A673 (cell line): Measurements from ENCODE around the gene CST8. TPM values are rescaled to one million over a fixed set of nuclear protein-coding genes. Genes with fewer than 3 reads are reported as not detected.
"Not testable (repeated sequence)": the region's sequence is repeated elsewhere in the genome, so short reads cannot be mapped to it uniquely, and the experiment has no call there.

ENCODE experiments used
- BruUV-seq: library from RNA; stranded (reverse); fragments of 400-500 nt; replicated peaks from 2 replicates; lab custom pipeline; 2021; lab: Mats Ljungman, UMichigan
- CTCF ChIA-PET: fragments of 300-600 bp; sonication (Branson Sonifier 250); formaldehyde crosslinking; loops from one replicate; lab custom pipeline; 2022; ENCODE audit warnings: antibody characterized with exemption; lab: Charles Lee
- POLR2A ChIA-PET: fragments of 300-600 bp; sonication (Branson Sonifier 250); formaldehyde crosslinking; loops from one replicate; lab custom pipeline; 2022; ENCODE audit warnings: antibody characterized with exemption; ENCODE audit not compliant: low non-redundant PET; lab: Charles Lee
- DNase-seq: peaks from one replicate; pipeline ENCODE4 v3.0.0-alpha.2; 2015; ENCODE audit warnings: low spot score
- H3K27ac ChIP-seq: fragments of 200-600 bp; sonication (generic); 2 replicates; pipeline ENCODE4 v1.5.1; 2016; ENCODE audit warnings: mixed run types, low read depth, mild to moderate bottlenecking, mixed read lengths, antibody characterized with exemption, low read length; ENCODE audit not compliant: poor library complexity, severe bottlenecking
- H3K27me3 ChIP-seq: fragments of 200-600 bp; sonication (generic); replicated peaks from 2 replicates; pipeline ENCODE4 v1.6.1; 2017; ENCODE audit warnings: mixed run types, low read depth, mild to moderate bottlenecking, mixed read lengths, antibody characterized with exemption, low read length; ENCODE audit not compliant: insufficient read depth, poor library complexity
- H3K36me3 ChIP-seq: fragments of 200-600 bp; sonication (generic); 2 replicates; pipeline ENCODE4 v1.6.1; 2016; ENCODE audit warnings: mixed run types, mild to moderate bottlenecking, mixed read lengths, antibody characterized with exemption, low read length; ENCODE audit not compliant: insufficient read depth, poor library complexity, severe bottlenecking
- H3K4me1 ChIP-seq: fragments of 200-600 bp; sonication (generic); 2 replicates; pipeline ENCODE4 v1.6.1; 2017; ENCODE audit warnings: mixed run types, mild to moderate bottlenecking, mixed read lengths, antibody characterized with exemption, low read length; ENCODE audit not compliant: insufficient read depth, poor library complexity, severe bottlenecking
- H3K4me3 ChIP-seq: fragments of 200-600 bp; sonication (generic); 2 replicates; pipeline ENCODE4 v1.5.1; 2016; ENCODE audit warnings: low read depth, mixed run types, mild to moderate bottlenecking, mixed read lengths, low read length; ENCODE audit not compliant: poor library complexity, severe bottlenecking
- H3K9me3 ChIP-seq: fragments of 200-600 bp; sonication (generic); 2 replicates; pipeline ENCODE4 v1.6.1; 2016; ENCODE audit warnings: mixed run types, low read depth, mild to moderate bottlenecking, mixed read lengths, antibody characterized with exemption, low read length; ENCODE audit not compliant: poor library complexity, severe bottlenecking
- CTCF ChIP-seq: fragments of 300-800, 200-600 bp; sonication (generic); conservative IDR thresholded peaks from 2 replicates; pipeline ENCODE4 v1.5.1; 2017; ENCODE audit warnings: low read depth, mild to moderate bottlenecking, antibody characterized with exemption, low read length, moderate library complexity, mixed read lengths
- EZH2 ChIP-seq: fragments of 200-600 bp; sonication (generic); IDR thresholded peaks from 2 replicates; pipeline ENCODE4 v1.6.1; 2017; ENCODE audit warnings: borderline replicate concordance, low read depth, mild to moderate bottlenecking, mixed read lengths, antibody characterized with exemption, low read length; ENCODE audit not compliant: poor library complexity, severe bottlenecking
- intact Hi-C: fragments of 100-400 bp; cut with micrococcal nuclease; formaldehyde crosslinking; loops from one replicate; pipeline ENCODE4 v1.10.0; 2022; ENCODE audit not compliant: unreplicated experiment
- total RNA-seq: library from RNA; stranded (reverse); gene quantifications from 2 replicates; pipeline ENCODE4 v1.2.3, GENCODE V29; 2021

Gene CST8
- total RNA-seq, 1 experiment from 2014 or later: not detected

GRCh38 chr20:23456873-23457272 lies 34.0 kb upstream of the CST8 start:
- no TSS peak for BruUV-seq
- no peak for TF ChIP-seq EZH2
- H3K4me1 ChIP-seq: no peaks in the 10 kb centered on the region
- H3K27me3 ChIP-seq: no peaks in the 10 kb centered on the region
- no peak overlapping the region for H3K4me3 ChIP-seq
- no peak for DNase-seq
- H3K27ac ChIP-seq: no peak overlapping the region
- ChIA-PET POLR2A (no interaction called here), CTCF (no interaction called here)
- intact Hi-C loops: no loop called here
- no peaks in the 10 kb centered on the region for H3K36me3 ChIP-seq
- no peaks in the 10 kb centered on the region for H3K9me3 ChIP-seq

GRCh38 chr20:23459461-23460150 lies 31.3 kb upstream of the CST8 start:
- intact Hi-C loops: no loop called here
- Histone ChIP-seq H3K36me3 (no peaks in the 10 kb centered on the region), H3K4me1 (no peaks in the 10 kb centered on the region), H3K27ac (no peak overlapping the region), H3K27me3 (no peaks in the 10 kb centered on the region), H3K4me3 (no peak overlapping the region), H3K9me3 (no peaks in the 10 kb centered on the region)
- CTCF ChIA-PET: no interaction called here
- TF ChIP-seq CTCF (no peak), EZH2 (no peak)
- POLR2A ChIA-PET: no interaction called here
- no peak for DNase-seq
- BruUV-seq: no TSS peak

- intact Hi-C loops: no loop called here
- BruUV-seq: no TSS peak
These were observed 29.7 kb upstream of the CST8 start for GRCh38 chr20:23461180-23461579.

GRCh38 chr20:23466961-23467360 lies 24.0 kb upstream of the CST8 start:
- POLR2A ChIA-PET, CTCF ChIA-PET, H3K27me3 ChIP-seq, DNase-seq, H3K9me3 ChIP-seq, H3K4me1 ChIP-seq, H3K4me3 ChIP-seq, BruUV-seq, H3K36me3 ChIP-seq, intact Hi-C loops, H3K27ac ChIP-seq: not testable (repeated sequence)

More at GRCh38 chr20:23461180-23461579, 29.7 kb upstream of the CST8 start:
- H3K4me1 ChIP-seq: no peaks in the 10 kb centered on the region
- no peak for DNase-seq
- H3K27ac ChIP-seq: no peak overlapping the region
- H3K4me3 ChIP-seq: no peak overlapping the region
- TF ChIP-seq EZH2: no peak
- TF ChIP-seq CTCF: no peak
- H3K27me3 ChIP-seq: no peaks in the 10 kb centered on the region
- ChIA-PET POLR2A (interaction anchor here (0.7 kb wide), 1 partner anchor 149 kb away, joined by 3 read pairs; no protein-coding TSS in a partner anchor), CTCF (no interaction called here)
- no peaks in the 10 kb centered on the region for H3K36me3 ChIP-seq
- no peaks in the 10 kb centered on the region for H3K9me3 ChIP-seq

- H3K4me3 ChIP-seq, H3K27ac ChIP-seq, H3K27me3 ChIP-seq, POLR2A ChIA-PET, DNase-seq, BruUV-seq, intact Hi-C loops, H3K4me1 ChIP-seq, CTCF ChIA-PET, H3K36me3 ChIP-seq, H3K9me3 ChIP-seq: not testable (repeated sequence)
These were observed 18.6 kb upstream of the CST8 start for GRCh38 chr20:23472306-23472705.

- H3K27me3 ChIP-seq, H3K36me3 ChIP-seq, H3K4me3 ChIP-seq, H3K4me1 ChIP-seq, H3K27ac ChIP-seq, H3K9me3 ChIP-seq, POLR2A ChIA-PET, intact Hi-C loops, BruUV-seq, DNase-seq, CTCF ChIA-PET: not testable (repeated sequence)
These were observed 17.6 kb upstream of the CST8 start for GRCh38 chr20:23473293-23473692.
